GM19099 (cell line): ENCODE data around the gene GBF1.

Experiments
- POLR2A ChIP-seq: IDR thresholded peaks from 3 replicates; pipeline ENCODE4 v1.6.1; 2011; ENCODE audit warnings: low read depth; ENCODE audit not compliant: insufficient read length; ENCODE audit errors: extremely low read depth

GBF1 gene

GRCh38 chr10:102335184-102335583 lies 89.9 kb downstream of the GBF1 start:
- no peak for TF ChIP-seq POLR2A

- TF ChIP-seq POLR2A, result no peak
Measured at GRCh38 chr10:102341038-102341688, 95.8 kb downstream of the GBF1 start.

GRCh38 chr10:102342458-102342857 lies 97.1 kb downstream of the GBF1 start:
- TF ChIP-seq POLR2A, result no peak

- no peak for TF ChIP-seq POLR2A
Measured at GRCh38 chr10:102342958-102343357, 97.6 kb downstream of the GBF1 start.

- no peak for TF ChIP-seq POLR2A
Measured at GRCh38 chr10:102344067-102344466, 98.7 kb downstream of the GBF1 start.

- no peak for TF ChIP-seq POLR2A
Measured at GRCh38 chr10:102347236-102347828, 102.0 kb downstream of the GBF1 start.

GRCh38 chr10:102352066-102352715 lies 106.9 kb downstream of the GBF1 start:
- TF ChIP-seq POLR2A, result no peak

- TF ChIP-seq POLR2A, result no peak
Measured at GRCh38 chr10:102354451-102354850, 109.1 kb downstream of the GBF1 start.

GRCh38 chr10:102358712-102359382 lies 113.5 kb downstream of the GBF1 start:
- TF ChIP-seq POLR2A, result no peak

GRCh38 chr10:102367441-102367840 lies 122.1 kb downstream of the GBF1 start:
- TF ChIP-seq POLR2A, result no peak

- TF ChIP-seq POLR2A, result no peak
Measured at GRCh38 chr10:102368077-102368476, 122.7 kb downstream of the GBF1 start.

- no peak for TF ChIP-seq POLR2A
Measured at GRCh38 chr10:102371295-102371694, 126.0 kb downstream of the GBF1 start.

- no peak for TF ChIP-seq POLR2A
Measured at GRCh38 chr10:102375250-102375649, 129.9 kb downstream of the GBF1 start.

GRCh38 chr10:102375867-102376266 lies 130.5 kb downstream of the GBF1 start:
- no peak for TF ChIP-seq POLR2A

GRCh38 chr10:102376901-102377300 lies 131.6 kb downstream of the GBF1 start:
- TF ChIP-seq POLR2A, result no peak

- TF ChIP-seq POLR2A, result no peak
Measured at GRCh38 chr10:102379383-102379782, 134.1 kb downstream of the GBF1 start.

GRCh38 chr10:102381983-102382382 lies 136.7 kb downstream of the GBF1 start:
- TF ChIP-seq POLR2A, result no peak

- no peak for TF ChIP-seq POLR2A
Measured at GRCh38 chr10:102382871-102383270, 137.5 kb downstream of the GBF1 start.
